Caco-2 (cell line): ENCODE results near the gene MAP2K4. TPM values are rescaled to one million over a fixed set of nuclear protein-coding genes. Genes with fewer than 3 reads are reported as not detected.

ENCODE experiments used
- BruUV-seq: library from RNA; stranded (reverse); fragments of 400-500 nt; replicated peaks from 2 replicates; lab custom pipeline; 2021; lab: Mats Ljungman, UMichigan
- CTCF ChIA-PET: fragments of 300-600 bp; sonication (Branson Sonifier 250); formaldehyde crosslinking; loops from one replicate; lab custom pipeline; 2022; ENCODE audit warnings: antibody characterized with exemption; lab: Charles Lee
- POLR2A ChIA-PET: fragments of 300-600 bp; sonication (Branson Sonifier 250); formaldehyde crosslinking; loops from one replicate; lab custom pipeline; 2022; ENCODE audit warnings: antibody characterized with exemption; lab: Charles Lee
- DNase-seq, 2 experiments: peaks; one replicate each; pipeline versions ENCODE4 v3.0.0 to v3.0.0-alpha.2; 2020 to 2022
- H3K27me3 ChIP-seq: replicated peaks from 2 replicates; pipeline ENCODE4 v1.6.0; 2011; ENCODE audit warnings: low read length; ENCODE audit not compliant: control insufficient read depth, insufficient read depth
- H3K36me3 ChIP-seq: 2 replicates; pipeline ENCODE4 v1.5.1; 2011; ENCODE audit warnings: low read length; ENCODE audit not compliant: control insufficient read depth, insufficient read depth
- H3K4me1 ChIP-seq: fragments of 250-450 bp; sonication (Bioruptor Pico); 2 replicates; pipeline ENCODE4 v1.5.1; 2020; ENCODE audit warnings: mild to moderate bottlenecking
- H3K4me3 ChIP-seq: 2 replicates; pipeline ENCODE4 v1.5.1; 2011; ENCODE audit warnings: low read depth, mild to moderate bottlenecking, control low read depth, low read length
- H3K9me3 ChIP-seq: fragments of 250-450 bp; sonication (Bioruptor Pico); 2 replicates; pipeline ENCODE4 v1.5.1; 2020; ENCODE audit warnings: mild to moderate bottlenecking, moderate library complexity
- H3K27ac Mint-ChIP-seq: one replicate; pipeline ENCODE4 v1.8.0; 2022; ENCODE audit warnings: mixed read lengths; ENCODE audit not compliant: unreplicated experiment
- H3K27me3 Mint-ChIP-seq: one replicate; pipeline ENCODE4 v1.8.0; 2022; ENCODE audit warnings: mixed read lengths; ENCODE audit not compliant: insufficient read depth, unreplicated experiment
- H3K36me3 Mint-ChIP-seq: one replicate; pipeline ENCODE4 v1.8.0; 2022; ENCODE audit warnings: mild to moderate bottlenecking, mixed read lengths; ENCODE audit not compliant: insufficient read depth, unreplicated experiment
- H3K4me1 Mint-ChIP-seq: one replicate; pipeline ENCODE4 v1.8.0; 2022; ENCODE audit warnings: low read depth, mixed read lengths; ENCODE audit not compliant: unreplicated experiment
- H3K4me3 Mint-ChIP-seq: one replicate; pipeline ENCODE4 v1.8.0; 2022; ENCODE audit warnings: mild to moderate bottlenecking, moderate library complexity, mixed read lengths; ENCODE audit not compliant: unreplicated experiment
- H3K9me3 Mint-ChIP-seq: one replicate; pipeline ENCODE4 v1.8.0; 2022; ENCODE audit warnings: mixed read lengths; ENCODE audit not compliant: unreplicated experiment
- intact Hi-C: fragments of 100-400 bp; cut with micrococcal nuclease; formaldehyde crosslinking; loops from one replicate; pipeline ENCODE4 v1.10.0; 2022; ENCODE audit not compliant: unreplicated experiment
- microRNA-seq: library from miRNA; unstranded; fragments of <30 nt; microRNA quantifications from one replicate; pipeline ENCODE4 v1.2.0, GENCODE V29; 2022
- total RNA-seq: library from RNA; stranded (reverse); gene quantifications from 2 replicates; pipeline ENCODE4 v1.2.3, GENCODE V29; 2022
- TF ChIP-seq, protein P1 (sequence below), 2 experiments: fragments of 200-600 bp in 1 of 2; IDR thresholded peaks; 1 replicate in 1 of 2; 2 replicates in 1 of 2; pipeline versions ENCODE4 v1.5.1 to v1.8.0; 2011 to 2022; ENCODE audit warnings: antibody characterized with exemption in 1 of 2, control low read depth in 1 of 2, inconsistent platforms in 1 of 2, low read depth in 1 of 2, low read length in 1 of 2, mild to moderate bottlenecking in 1 of 2, moderate library complexity in 1 of 2; ENCODE audit not compliant: insufficient read depth in 1 of 2, severe bottlenecking in 1 of 2, unreplicated experiment in 1 of 2

The MAP2K4 gene
- total RNA-seq, 1 experiment from 2014 or later = 20.9 TPM

DNA sequence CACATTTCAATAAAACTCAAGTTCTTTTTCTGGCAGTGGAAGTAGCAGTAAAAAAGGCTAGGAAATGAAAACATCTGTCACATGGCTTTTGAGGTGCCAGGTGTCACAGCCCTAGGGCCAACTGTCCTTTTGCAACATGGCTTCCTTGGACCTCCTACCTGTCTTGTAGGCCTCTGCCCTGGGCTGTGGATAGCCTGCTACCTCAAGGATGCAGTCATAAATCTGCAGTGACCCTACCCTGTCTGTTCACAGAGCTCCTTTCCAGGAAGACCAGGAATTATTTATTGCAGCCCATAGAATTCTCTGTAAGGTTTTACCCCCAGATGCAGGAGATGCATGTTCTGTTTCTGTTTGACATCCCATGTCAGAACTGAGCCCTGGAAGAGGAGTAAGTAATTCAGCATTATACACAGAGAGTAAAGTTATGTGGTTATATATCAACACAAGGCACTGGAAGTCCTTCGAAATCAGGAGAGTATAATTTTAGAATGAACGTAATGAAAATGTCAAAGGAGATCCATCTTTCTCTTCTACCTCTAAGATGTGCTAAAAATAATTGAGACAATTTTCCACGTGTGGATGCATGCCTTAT is 172.6 kb downstream of the MAP2K4 start:
- H3K4me3 ChIP-seq = no peak overlapping the region
- Mint-ChIP-seq H3K27ac (no peak overlapping the region), H3K4me1 (no peaks in the 10 kb centered on the region), H3K4me3 (no peak overlapping the region), H3K36me3 (no peaks in the 10 kb centered on the region), H3K9me3 (no peaks in the 10 kb centered on the region), H3K27me3 (no peaks in the 10 kb centered on the region)
- CTCF ChIA-PET = no interaction called here
- no TSS peak for BruUV-seq
- POLR2A ChIA-PET = no interaction called here
- H3K4me1 ChIP-seq = no peaks in the 10 kb centered on the region
- TF ChIP-seq, protein P1, sequence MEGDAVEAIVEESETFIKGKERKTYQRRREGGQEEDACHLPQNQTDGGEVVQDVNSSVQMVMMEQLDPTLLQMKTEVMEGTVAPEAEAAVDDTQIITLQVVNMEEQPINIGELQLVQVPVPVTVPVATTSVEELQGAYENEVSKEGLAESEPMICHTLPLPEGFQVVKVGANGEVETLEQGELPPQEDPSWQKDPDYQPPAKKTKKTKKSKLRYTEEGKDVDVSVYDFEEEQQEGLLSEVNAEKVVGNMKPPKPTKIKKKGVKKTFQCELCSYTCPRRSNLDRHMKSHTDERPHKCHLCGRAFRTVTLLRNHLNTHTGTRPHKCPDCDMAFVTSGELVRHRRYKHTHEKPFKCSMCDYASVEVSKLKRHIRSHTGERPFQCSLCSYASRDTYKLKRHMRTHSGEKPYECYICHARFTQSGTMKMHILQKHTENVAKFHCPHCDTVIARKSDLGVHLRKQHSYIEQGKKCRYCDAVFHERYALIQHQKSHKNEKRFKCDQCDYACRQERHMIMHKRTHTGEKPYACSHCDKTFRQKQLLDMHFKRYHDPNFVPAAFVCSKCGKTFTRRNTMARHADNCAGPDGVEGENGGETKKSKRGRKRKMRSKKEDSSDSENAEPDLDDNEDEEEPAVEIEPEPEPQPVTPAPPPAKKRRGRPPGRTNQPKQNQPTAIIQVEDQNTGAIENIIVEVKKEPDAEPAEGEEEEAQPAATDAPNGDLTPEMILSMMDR (IDR thresholded peaks at IDR 0.05; ENCODE audit: insufficient read depth in 1 of 2, low read depth in 1 of 2, low read length in 1 of 2, severe bottlenecking in 1 of 2, unreplicated experiment in 1 of 2) = no peak
- DNase-seq = no peak
- intact Hi-C loops = no loop called here
- H3K9me3 ChIP-seq = no peaks in the 10 kb centered on the region
- H3K36me3 ChIP-seq = no peaks in the 10 kb centered on the region
- no peaks in the 10 kb centered on the region for H3K27me3 ChIP-seq

Small RNAs within 50 kb of the gene (microRNA-seq; reads per million reads assigned to microRNA genes)
- 2,159 reads per million, percentile 93 among the genes with 10 or more reads in this experiment for gene MIR744

Other genes with a start within 250 kb of the MAP2K4 start
- 4.3 and 4.4 TPM in 2 replicates for gene ZNF18, start 23.4 kb upstream of the MAP2K4 start, total RNA-seq